Ureter (tissue), 1 donor: Measurements from ENCODE around the gene XRCC1. TPM values are rescaled to one million over a fixed set of nuclear protein-coding genes. Genes with fewer than 3 reads are reported as not detected.
"Not testable (repeated sequence)": the region's sequence is repeated elsewhere in the genome, so short reads cannot be mapped to it uniquely, and the experiment has no call there.

Experiments used
- DNase-seq: peaks from one replicate; pipeline ENCODE4 v3.0.0-alpha.2; 2020; ENCODE audit warnings: low spot score
- total RNA-seq: library from RNA; stranded (reverse); gene quantifications from one replicate; pipeline ENCODE4 v1.2.4, GENCODE V29; 2023
- donor health status: DM: yes; HTN: yes; CAD: no.

XRCC1 gene
- total RNA-seq, 1 donor from 2014 or later = 20.3 TPM

DNA sequence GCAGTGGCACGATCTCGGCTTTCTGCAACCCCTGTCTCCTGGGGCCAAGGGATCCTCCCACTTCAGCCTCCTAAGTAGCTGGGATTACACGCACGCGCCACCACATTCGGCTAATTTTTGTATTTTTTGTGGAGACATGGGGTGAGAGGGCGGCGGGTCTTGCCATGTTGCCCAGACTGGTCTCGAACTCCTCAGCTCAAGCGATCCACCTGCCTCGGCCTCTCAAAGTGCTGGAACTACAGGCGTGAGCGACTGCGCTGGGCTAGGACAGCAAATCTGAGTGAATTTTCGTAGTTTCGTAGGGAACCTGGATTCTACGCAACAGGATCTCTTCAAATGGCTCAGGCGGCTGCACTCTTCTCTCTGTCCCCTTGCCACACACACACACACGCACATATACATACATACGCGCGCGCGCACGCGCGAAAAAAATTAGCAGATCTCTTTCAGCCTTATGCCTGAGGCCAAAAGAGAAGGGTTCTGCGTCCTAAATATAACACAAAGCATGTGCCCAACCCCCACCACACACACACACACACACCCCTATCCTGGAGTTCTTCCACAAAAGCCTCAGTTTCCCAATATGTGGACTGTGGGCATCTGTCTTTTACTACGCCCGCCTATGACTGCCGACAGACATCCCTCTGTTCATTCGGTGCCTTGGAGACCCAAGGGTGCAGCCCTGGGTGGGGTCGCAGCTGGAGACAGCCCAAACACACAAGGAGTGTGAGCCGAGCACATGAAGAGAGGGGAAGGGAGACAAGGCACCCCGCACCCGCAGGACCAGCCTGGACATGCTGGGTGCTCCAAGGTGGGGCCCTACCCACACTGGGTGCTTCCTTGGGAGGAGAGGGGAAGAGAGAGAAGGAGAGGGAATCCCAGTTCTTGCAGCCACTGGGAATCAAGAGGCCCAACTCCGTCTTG is 890 bp upstream of the XRCC1 start:
- DNase-seq = no peak

DNA sequence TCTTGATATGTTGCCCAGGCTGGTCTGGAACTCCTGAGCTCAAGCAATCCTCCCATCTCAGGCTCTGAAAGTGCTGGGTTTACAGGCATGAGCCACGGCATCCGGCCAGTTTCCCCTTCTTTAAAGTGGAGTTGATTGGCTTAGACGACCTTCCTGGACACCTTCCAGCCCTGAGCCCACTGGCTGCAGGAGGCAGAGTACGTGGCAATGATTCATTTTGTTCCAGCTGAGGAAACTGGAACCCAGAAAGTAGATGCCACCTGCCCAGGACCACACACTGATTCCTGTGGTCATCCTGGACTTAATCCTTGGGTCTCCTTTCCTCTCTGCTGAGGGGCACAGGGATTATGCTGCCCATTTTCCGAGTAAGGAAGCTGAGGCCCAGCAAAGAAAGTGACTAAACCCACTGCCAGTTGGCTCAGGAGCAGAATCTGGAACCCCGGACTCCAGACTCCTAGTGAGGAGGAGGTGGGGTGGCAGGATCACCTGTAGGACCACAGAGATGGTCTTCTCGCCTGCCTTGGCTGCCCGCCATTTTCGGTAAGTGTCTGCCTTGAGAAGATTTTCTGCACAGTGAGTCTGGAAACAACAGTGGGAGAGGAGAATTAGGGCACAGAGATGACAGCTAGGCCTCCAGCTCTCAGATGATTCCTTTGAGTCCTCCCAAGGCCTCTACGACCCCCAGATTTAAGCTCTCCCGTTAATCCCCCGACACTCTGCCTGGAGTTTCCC is 737 bp downstream of the XRCC1 start:
- no peak for DNase-seq

DNA sequence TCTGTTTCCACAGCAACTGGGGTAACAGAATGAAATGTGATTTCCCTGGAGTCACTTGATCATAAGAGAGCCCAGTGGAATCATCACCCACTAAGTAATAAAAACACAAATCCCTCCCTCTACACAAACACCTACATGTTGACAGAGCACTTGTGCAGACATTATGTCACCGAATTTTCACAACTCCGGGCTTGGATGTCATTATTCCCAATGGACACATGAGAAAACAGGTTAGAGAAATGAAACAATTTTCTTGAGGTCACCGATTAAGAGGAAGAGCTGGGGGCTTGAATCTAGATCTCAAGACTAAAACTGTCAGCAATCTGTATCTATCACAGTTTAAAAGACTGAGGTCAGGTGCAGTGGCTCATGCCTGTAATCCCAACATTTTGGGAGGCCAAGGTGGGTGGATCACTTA is 3.1 kb downstream of the XRCC1 start:
- no peak for DNase-seq

DNA sequence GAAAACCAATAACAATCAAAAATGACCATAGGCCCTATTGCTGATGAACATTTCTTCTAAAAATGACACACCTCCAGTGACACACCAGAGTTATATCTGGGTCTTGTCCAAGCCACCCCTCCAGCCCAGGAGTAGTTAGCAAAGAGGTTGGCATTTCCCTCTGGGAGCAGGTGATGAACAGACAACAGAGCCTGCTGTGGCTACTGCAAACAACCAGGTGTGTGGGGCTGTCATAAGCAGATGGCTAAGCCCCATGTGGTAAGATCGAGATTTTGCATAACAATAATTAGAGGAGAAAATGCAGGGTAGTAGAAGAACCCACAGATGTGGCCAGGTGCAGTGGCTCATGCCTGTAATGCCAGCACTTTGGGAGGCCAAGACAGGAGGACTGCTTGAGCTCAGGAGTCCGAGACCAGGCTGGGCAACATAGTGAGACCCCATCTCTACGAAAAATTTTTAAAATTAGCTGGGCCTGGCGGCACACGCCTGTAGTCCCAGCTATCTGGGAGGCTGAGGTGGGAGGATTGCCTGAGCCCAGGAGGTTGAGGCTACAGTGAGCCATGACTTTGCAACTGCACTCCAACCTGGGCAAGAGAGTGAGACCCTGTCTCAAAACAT is 5.0 kb downstream of the XRCC1 start:
- no peak for DNase-seq

DNA sequence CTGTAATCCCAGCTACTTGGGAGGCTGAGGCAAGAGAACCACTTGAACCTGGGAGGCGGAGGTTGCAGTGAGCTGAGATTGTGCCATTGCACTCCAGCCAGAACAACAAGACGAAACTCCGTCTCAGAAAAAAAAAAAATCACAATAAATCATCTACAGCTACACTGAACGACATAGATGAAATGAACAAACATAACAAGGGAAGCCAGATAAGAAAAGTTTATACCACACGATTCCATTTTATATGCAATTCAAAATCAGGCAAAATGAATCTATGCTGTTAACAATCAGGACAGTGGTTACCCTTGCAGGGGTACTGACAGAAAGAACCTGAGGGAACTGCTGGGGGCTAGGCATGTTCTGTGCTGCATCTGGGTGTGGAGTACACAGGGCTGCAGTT is 5.7 kb downstream of the XRCC1 start:
- no peak for DNase-seq

DNA sequence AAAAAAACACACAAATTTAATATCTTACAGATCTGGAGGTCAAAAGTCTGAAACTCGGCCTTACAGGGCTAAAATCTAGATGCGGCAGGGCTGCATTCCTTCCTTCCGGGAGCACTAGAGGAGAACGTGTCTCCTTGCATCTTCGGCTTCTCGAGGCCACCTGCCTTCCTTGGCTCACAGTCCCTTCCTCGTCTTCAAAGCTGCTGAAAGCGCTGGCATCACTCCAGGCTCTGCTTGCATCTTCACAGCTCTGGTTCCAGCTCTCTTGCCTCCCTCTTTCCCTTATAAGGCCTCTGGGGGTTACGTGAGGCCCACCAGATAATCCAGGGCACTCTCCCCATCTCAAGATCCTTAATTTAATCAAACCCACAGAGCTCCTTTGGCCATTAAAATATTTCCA is 10.5 kb downstream of the XRCC1 start:
- DNase-seq = no peak

DNA sequence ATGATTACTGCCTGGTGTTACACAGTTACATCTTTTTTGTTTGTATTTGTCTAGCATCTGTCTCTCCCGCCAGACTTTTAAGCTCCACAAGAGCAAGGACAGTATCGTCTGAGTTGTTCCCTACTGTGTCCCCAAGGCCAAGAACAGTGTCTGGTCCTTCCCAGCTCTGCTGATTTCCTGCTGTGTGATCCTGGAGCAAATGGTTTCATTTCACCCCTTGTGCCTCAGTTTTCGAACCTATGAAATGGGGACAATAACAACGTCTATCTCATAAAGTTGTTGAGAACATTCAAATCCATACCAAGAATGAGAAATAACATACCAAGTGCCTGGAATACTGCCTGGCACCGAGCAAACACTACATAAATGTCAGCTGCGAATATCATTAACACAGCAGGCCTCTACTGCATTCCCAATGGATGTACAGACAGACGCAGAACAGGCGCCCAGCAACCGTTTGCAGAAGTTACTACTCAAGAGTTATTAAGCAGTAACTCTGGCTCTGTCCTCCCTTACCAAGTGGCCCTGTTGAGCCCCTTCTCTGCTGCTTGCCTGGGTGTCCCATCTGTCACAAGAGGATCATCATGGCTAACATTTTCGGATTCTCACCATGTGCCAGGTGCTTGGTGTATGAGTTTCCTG is 11.4 kb downstream of the XRCC1 start:
- DNase-seq = no peak

DNA sequence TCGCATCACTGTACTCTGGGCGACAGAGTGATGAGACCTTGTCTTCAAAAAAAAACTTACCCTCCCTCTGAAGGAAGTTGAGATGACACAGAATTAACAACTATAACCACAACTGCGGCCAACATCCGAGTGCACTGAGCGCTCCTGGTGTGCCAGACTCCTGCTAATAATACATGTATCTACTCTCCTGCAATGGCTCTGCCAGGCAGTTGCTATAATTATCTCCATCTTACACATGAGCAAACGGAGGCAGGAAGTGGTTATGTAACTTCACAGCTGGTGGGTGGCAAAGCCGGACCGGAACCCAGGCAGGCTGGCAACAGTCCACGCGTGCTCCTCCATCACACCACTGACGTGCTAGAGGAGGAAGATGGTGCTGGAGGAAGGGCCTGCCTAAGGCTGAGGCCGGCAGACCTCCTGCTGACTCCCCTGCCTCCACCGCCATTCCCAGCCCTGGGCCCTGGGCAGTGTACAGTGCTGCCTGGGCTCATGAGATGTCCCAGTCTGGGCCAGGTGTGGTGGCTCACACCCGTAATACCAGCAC is 12.6 kb downstream of the XRCC1 start:
- DNase-seq = peak; percentile 76

DNA sequence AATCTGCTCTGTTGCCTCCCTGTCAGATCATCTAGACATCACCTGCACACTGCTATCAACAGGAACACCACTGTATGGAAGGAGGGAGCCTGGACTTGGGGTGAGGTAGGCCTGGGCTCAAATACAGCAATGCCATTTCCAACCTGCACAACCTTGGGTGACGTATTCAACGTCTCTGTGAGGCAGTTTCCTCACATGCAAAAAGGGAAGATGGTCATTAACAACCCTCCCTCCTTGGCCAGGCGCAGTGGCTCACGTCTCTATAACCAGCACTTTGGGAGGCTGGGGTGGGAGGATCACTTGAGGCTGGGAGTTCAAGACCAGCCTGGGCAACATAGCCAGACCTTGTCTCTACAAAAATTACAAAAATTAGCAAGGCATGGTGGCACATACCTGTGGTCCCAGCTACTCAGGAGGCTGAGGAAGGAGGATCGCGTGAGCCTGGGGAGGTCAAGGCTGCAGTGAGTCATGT is 13.1 kb downstream of the XRCC1 start:
- DNase-seq = no peak

DNA sequence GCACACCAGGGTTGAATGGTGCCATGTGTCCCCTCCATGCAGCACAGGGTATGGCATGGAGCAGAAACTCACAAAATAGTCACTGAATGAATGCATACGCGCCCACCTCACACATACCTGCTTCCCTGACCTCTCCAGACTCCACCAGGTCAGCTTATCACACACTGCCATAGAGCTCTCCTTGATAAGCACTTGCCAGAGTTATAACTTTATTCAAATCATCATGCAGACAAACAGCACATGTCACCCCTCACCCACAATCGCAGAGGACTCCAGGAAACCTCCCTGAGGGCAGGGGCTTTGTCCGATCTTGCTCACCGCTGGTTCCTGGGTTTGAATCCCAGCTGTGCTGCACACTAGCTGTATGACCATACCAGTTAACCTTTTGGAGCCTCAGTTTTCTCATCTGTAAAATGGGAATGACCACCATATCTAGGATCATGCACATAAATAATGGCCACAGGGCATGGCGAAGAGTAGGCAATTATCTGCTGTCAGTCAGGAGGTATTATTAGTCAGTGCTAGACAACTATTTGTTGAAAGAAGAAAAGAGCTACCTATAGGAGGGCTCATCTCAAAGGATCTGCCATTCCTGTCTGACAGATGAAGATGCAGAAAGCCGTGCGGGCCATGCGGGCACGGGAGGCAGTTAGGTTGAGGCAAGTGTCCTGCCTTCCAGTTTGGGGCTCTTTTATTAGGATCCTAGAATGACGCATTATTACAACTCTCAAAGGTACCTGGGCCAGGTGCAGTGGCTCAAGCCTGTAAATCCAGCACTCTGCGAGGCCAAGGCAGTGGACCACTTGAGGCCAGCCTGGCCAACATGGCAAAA is 14.0 kb downstream of the XRCC1 start:
- no peak for DNase-seq

DNA sequence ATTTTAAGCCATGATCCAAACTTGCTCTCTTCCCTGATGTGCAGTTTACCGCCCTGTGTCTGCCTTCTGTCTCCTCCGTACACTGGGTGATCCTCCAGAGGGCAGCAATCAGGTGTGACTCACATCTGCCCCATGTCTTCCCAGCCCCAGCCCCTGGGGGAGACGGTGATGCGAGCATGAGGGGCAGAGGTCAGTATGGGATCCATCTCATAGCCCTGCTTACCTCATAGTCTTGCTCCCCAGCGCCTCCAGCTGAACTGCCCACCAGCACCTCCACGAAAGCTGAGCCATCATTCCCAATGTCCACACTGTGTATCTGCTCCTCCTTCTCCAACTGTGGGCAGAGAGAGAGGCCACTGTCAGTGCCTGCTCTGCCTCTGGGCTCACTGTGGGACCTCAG is 14.6 kb downstream of the XRCC1 start:
- no peak for DNase-seq

DNA sequence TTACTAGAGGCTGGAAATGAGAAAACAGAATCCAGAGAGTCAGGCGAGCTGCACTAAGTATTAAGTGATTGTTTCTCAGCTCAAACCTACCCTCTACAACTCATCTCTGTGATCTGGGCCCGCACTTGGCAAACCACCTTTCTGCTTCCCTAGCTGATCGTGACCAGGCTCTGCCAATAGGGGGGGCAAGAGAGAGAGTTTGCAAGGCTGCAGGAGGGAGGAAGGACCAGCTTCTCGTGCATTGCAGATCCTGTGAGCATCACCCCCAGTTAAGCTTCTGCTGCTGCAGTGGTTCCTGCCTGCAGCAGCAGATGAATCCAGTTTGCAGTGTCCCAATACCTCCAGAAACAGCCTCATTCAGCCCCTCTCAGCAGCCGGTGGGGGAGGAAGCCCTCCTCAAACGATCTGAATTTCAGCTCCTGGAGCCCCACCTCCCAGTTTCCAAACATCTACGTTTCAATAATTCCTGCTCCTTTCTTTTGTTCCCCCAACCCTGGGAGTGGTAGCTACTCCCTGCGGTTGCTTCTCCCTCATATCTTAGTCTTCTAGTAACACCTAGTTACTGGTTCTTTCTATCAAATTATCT is 20.0 kb downstream of the XRCC1 start:
- peak; percentile 69 for DNase-seq

DNA sequence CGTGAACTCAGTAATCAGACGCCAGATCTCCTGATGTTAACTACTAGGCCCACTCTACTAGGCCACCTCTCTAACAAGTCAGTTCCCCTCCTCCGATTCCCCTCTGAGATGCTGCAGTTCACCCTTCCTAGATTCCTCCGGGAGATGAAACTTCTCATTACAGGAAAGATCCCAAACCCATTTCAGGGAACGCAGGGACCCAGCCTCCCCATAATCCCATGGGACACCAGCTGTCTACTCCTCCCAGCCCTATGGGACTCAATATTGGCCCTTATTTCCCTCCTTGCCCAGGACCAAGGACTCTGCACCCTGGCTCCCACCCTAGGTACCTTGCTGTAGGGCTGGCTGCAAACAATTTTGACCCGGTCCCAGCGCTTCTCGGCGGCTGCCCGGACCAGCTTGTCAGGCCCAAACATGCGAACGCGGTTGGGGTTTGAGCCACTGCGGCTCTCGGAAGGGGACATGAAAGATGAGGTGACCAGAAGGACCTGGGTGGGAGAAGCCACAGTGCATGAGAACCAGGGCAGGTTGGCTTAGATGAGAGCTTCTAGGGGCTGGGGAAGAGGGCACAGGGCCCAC is 20.9 kb downstream of the XRCC1 start:
- no peak for DNase-seq

DNA sequence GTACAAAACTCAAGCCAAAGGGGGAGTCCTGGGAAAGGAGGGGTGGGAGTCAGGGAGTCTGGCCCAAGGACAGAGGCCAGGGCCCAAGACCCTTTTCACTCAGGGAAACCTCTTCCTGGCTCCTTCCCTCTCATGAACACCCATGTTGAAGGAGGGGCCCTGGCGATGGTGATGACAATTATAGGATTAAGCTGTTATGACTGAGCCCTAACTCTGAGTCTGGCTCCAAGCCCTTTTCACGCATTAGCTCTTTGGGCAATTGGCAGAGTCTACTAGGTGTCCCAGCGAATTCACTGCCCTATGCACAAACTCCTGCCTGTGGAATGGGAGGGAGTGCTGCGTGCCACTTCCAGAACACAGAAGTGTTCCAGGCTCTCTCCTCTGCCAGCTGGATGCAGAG is 21.7 kb downstream of the XRCC1 start:
- no peak for DNase-seq

DNA sequence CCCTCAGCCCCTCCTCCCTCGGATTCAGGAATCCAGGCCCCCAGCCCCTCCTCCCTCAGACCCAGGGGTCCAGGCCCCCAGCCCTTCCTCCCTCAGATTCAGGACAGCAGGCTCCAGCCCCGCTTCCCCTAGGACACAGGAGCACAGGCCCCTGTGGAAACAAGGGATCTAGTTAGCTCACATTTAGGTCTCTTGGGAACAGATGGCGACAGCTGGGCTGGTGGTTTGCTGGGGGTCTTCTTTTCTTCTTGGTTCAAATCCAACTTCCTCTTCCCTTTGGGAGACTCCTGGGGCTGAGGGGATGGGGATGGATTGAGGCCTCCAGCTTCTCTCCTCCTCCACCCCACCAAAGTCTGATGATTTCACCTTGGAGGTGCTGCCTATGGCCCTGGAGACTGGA is 22.7 kb downstream of the XRCC1 start:
- DNase-seq = no peak

DNA sequence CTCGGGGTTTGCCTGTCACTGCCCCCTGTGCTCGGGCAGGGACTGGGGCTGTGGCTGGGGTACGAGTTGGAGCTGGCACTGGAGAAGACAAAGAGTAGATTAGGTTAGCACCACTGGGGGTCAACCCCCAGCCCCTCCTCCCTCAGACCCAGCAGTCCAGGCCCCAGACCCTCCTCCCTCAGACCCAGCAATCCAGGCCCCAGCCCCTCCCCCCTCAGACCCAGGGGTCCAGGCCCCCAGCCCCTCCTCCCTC is 23.2 kb downstream of the XRCC1 start:
- DNase-seq = no peak

DNA sequence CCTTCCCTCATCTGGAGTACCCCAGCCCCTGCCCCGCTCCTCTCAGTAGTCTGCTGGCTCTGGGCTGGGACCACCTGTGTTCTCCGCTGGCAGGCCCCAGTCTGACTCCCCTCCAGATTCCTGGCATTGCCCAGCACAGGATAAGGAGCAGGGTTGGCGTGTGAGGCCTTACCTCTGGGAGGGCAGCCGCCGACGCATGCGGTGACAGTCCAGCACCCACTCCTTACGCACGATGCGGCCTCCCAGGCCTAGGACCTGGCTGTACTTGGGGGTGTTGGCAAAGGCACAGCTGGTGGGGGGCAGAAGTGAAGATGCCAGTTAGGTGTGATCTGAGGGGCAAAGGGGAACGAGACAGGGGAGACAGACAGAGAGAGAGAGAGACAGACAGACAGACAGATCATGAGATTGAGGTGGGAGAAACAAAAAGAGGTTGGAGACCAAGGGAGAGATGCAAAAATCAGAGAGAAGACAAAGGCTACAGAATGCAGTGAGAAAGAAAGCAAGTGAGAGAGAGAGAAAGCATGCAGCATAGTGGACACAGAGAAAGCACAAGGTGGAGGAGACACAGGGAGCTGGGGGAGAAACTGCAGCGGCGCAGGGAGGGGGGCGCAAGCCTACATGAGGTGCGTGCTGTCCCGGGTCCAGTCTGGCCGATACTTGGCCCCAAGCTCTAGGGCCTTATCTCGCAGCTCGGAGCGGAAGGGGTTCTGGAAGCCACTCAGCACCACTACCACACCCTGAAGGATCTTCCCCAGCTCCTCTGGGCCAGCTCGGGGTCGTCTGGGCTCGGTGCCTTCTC is 23.7 kb downstream of the XRCC1 start:
- DNase-seq = no peak

DNA sequence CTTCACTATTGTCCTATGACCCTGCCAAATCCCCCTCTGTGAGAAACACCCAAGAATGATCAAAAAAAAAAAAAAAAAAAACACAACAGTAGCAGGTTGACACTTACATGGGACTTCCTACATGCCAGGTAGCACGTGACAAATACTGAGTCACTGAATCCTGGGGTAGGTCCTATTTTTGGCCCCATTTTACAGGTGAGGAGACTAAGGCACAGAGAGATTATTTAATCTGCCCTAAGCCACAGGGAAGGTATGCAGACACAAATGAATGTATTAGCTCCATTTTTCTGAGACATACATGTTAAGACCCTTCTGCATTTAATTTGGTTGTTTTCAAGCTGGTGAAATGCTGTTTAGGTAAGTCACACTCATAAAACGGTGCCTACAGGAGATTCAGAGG is 26.6 kb downstream of the XRCC1 start:
- DNase-seq = no peak

DNA sequence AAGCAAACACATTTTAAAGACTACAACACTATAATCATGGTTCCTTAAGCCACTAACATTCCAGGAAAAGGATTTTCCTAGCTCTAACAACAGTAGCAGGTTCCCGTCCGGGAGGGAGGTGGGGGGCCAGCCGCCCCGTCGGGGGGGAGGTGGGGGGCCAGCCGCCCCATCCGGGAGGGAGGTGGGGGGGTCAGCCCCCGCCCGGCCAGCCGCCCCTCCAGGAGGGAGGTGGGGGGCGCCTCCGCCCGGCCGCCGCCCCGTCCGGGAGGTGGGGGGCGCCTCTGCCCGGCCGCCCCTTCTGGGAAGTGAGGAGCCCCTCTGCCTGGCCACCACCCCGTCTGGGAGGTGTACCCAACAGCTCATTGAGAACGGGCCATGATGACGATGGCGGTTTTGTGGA is 27.4 kb downstream of the XRCC1 start:
- DNase-seq = not testable (repeated sequence)

DNA sequence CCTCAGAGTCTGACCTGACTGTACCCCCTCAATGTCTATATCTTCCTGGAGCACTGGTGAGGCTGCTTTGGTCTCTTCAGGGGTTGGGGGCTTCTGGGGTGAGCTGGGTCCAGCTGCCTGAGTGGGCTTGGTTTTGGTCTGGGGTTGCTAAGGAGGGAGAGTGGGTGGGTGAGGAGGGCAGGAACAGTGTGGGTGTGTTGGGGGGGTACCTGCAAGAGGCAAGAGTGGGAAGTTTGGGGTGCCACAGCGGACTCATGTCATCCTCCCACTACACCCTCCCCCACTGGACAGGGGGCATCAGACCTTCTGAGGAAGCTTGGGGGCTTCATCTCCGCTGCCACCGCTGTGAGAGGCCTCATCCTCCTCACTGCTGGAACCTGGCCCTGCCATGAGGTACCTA is 28.7 kb downstream of the XRCC1 start:
- DNase-seq = no peak
